Mesenchymal stem cell (in vitro differentiated cells and primary cell): ENCODE results near the gene GTF2H4.
A peak's percentile ranks its signal among the peaks of the same experiment; 100 is the strongest.

Source experiments
- DNase-seq: peaks from one replicate; pipeline ENCODE4 v3.0.0-alpha.2; 2013
- H2AFZ ChIP-seq: one replicate; pipeline ENCODE4 v1.6.1; 2013; ENCODE audit warnings: low read depth, mild to moderate bottlenecking, control low read depth, inconsistent platforms, low read length, moderate library complexity
- H2AK5ac ChIP-seq: 2 replicates; pipeline ENCODE4 v1.6.1; 2013; ENCODE audit warnings: low read length, moderate library complexity, mild to moderate bottlenecking, inconsistent platforms; ENCODE audit not compliant: severe bottlenecking
- H2BK120ac ChIP-seq: one replicate; pipeline ENCODE4 v1.6.1; 2013; ENCODE audit warnings: low read depth, mild to moderate bottlenecking, inconsistent platforms, low read length, moderate library complexity
- H2BK12ac ChIP-seq, 2 experiments: one replicate each; pipeline ENCODE4 v1.6.1; 2013; ENCODE audit warnings: inconsistent platforms in 2 of 2, low read length in 2 of 2, mild to moderate bottlenecking in 2 of 2, moderate library complexity in 2 of 2, control low read depth in 1 of 2
- H2BK15ac ChIP-seq: one replicate; pipeline ENCODE4 v1.6.1; 2013; ENCODE audit warnings: mild to moderate bottlenecking, low read depth, inconsistent platforms; ENCODE audit not compliant: poor library complexity, severe bottlenecking
- H2BK5ac ChIP-seq: 2 replicates; pipeline ENCODE4 v1.6.1; 2013; ENCODE audit warnings: low read depth, mild to moderate bottlenecking, low read length, control low read depth, inconsistent platforms; ENCODE audit not compliant: poor library complexity, severe bottlenecking
- H3K14ac ChIP-seq, 2 experiments: one replicate each; pipeline ENCODE4 v1.6.1; 2013; ENCODE audit warnings: inconsistent platforms in 2 of 2, low read length in 2 of 2, control low read depth in 1 of 2, mild to moderate bottlenecking in 1 of 2, moderate library complexity in 1 of 2
- H3K18ac ChIP-seq, 2 experiments: one replicate each; pipeline ENCODE4 v1.6.1; 2013; ENCODE audit warnings: inconsistent platforms in 2 of 2, low read length in 2 of 2, control low read depth in 1 of 2, low read depth in 1 of 2, mild to moderate bottlenecking in 1 of 2
- H3K23ac ChIP-seq, 2 experiments: one replicate each; pipeline ENCODE4 v1.6.1; 2013; ENCODE audit warnings: inconsistent platforms in 2 of 2, low read length in 2 of 2, mild to moderate bottlenecking in 2 of 2, moderate library complexity in 2 of 2, control low read depth in 1 of 2
- H3K27ac ChIP-seq: 2 replicates; pipeline ENCODE4 v1.5.1; 2013; ENCODE audit warnings: mild to moderate bottlenecking, moderate library complexity, low read length, control low read depth, inconsistent platforms; ENCODE audit not compliant: poor library complexity, severe bottlenecking
- H3K27me3 ChIP-seq, 2 experiments: 2 replicates each; pipeline versions ENCODE4 v1.6.1 to v1.7.0; 2013; ENCODE audit warnings: low read length in 2 of 2, mild to moderate bottlenecking in 2 of 2, moderate library complexity in 2 of 2, control low read depth in 1 of 2, inconsistent platforms in 1 of 2; ENCODE audit not compliant: control insufficient read depth in 1 of 2, insufficient read depth in 1 of 2
- H3K36me3 ChIP-seq, 2 experiments: 2 replicates each; pipeline versions ENCODE4 v1.6.1 to v1.7.0; 2013; ENCODE audit warnings: low read length in 2 of 2, control low read depth in 1 of 2, inconsistent platforms in 1 of 2, low read depth in 1 of 2, mild to moderate bottlenecking in 1 of 2; ENCODE audit not compliant: insufficient read depth in 2 of 2, control insufficient read depth in 1 of 2
- H3K4ac ChIP-seq, 2 experiments: one replicate each; pipeline ENCODE4 v1.6.1; 2013; ENCODE audit warnings: inconsistent platforms in 2 of 2, low read length in 2 of 2, mild to moderate bottlenecking in 2 of 2, moderate library complexity in 2 of 2, control low read depth in 1 of 2, low read depth in 1 of 2
- H3K4me1 ChIP-seq: 2 replicates; pipeline ENCODE4 v1.6.1; 2013; ENCODE audit warnings: low read depth, low read length, control low read depth; ENCODE audit not compliant: control insufficient read depth, insufficient read depth
- H3K4me2 ChIP-seq: 2 replicates; pipeline ENCODE4 v1.6.1; 2013; ENCODE audit warnings: low read length, mild to moderate bottlenecking, inconsistent platforms; ENCODE audit not compliant: poor library complexity, severe bottlenecking
- H3K4me3 ChIP-seq, 2 experiments: 2 replicates each; pipeline versions ENCODE4 v1.5.1 to v1.7.0; 2013; ENCODE audit warnings: low read length in 2 of 2, mild to moderate bottlenecking in 2 of 2, control low read depth in 1 of 2, low read depth in 1 of 2; ENCODE audit not compliant: insufficient read depth in 1 of 2
- H3K79me1 ChIP-seq: replicated peaks from 2 replicates; pipeline ENCODE4 v1.6.1; 2013; ENCODE audit warnings: mild to moderate bottlenecking, control low read depth, low read length, inconsistent platforms; ENCODE audit not compliant: poor library complexity, severe bottlenecking
- H3K9ac ChIP-seq: 2 replicates; pipeline ENCODE4 v1.7.0; 2013; ENCODE audit warnings: mild to moderate bottlenecking, low read length, moderate library complexity
- H3K9me3 ChIP-seq: 2 replicates; pipeline ENCODE4 v1.7.0; 2013; ENCODE audit warnings: mild to moderate bottlenecking, low read length; ENCODE audit not compliant: control insufficient read depth
- H4K8ac ChIP-seq: one replicate; pipeline ENCODE4 v1.6.1; 2013; ENCODE audit warnings: inconsistent platforms, mild to moderate bottlenecking, low read length, moderate library complexity
- H4K91ac ChIP-seq: one replicate; pipeline ENCODE4 v1.6.1; 2013; ENCODE audit warnings: mild to moderate bottlenecking, low read length, inconsistent platforms
- WGBS: methylation state at CpG from one replicate; pipeline ENCODE4 v1.1.7; 2013; ENCODE audit warnings: mixed read lengths; 5-methylcytosine and 5-hydroxymethylcytosine counted together

Gene GTF2H4

DNA sequence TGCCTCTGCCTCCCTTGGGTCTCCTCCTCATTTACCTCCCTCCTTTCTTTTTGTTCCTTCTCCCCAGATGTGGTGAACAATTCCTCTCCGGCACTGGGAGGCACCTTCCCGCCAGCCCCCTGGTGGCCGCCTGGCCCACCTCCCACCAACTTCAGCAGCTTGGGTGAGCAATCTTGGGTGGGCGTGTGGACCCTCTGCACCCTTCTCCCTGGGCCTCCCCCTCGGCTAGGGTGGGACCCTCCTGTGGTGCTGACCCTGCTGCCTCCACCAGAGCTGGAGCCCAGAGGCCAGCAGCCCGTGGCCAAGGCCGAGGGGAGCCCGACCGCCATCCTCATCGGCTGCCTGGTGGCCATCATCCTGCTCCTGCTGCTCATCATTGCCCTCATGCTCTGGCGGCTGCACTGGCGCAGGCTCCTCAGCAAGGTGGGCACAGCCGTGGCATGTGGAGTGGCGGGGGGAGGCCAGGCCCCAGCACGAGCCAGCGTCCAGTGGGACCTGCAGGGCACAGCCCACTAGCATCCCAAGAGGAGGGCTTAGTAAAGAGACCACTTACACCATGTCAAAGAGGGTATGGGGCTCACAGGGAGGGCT is 14.9 kb upstream of the GTF2H4 start:
- Histone ChIP-seq H3K18ac (no peak overlapping the region), H2BK15ac (peak overlapping the region; percentile 1), H3K4me1 (peaks cover 25% of the 10 kb centered on the region), H2BK12ac (no peak overlapping the region), H3K27me3 (no peaks in the 10 kb centered on the region), H3K4ac (no peak overlapping the region), H2BK120ac (no peak overlapping the region), H2AK5ac (no peak overlapping the region), H4K8ac (no peak overlapping the region), H3K27ac (no peak overlapping the region), H3K14ac (no peak overlapping the region), H3K79me1 (peaks cover 56% of the 10 kb centered on the region), H3K9ac (no peak overlapping the region), H4K91ac (no peak overlapping the region), H2AFZ (no peak overlapping the region), H3K36me3 (peaks cover 39 to 91% of the 10 kb centered on the region in 2 experiments), H3K9me3 (no peaks in the 10 kb centered on the region), H3K23ac (no peak overlapping the region), H3K4me2 (no peak overlapping the region), H3K4me3 (no peak overlapping the region), H2BK5ac (no peak overlapping the region)
- WGBS = 87% methylated on average over 16 of the region's 16 CpGs
- no peak for DNase-seq

GRCh38 chr6:30893666-30894065 is 14.3 kb upstream of the GTF2H4 start:
- Histone ChIP-seq H4K8ac (no peak overlapping the region), H3K79me1 (peaks cover 55% of the 10 kb centered on the region), H3K4me3 (no peak overlapping the region), H3K9me3 (no peaks in the 10 kb centered on the region), H2BK15ac (no peak overlapping the region), H3K27me3 (no peaks in the 10 kb centered on the region), H2BK12ac (no peak overlapping the region), H3K9ac (no peak overlapping the region), H3K4ac (no peak overlapping the region), H2AK5ac (no peak overlapping the region), H3K18ac (no peak overlapping the region), H3K23ac (no peak overlapping the region), H2BK120ac (no peak overlapping the region), H3K4me2 (no peak overlapping the region), H3K36me3 (peaks cover 45 to 95% of the 10 kb centered on the region in 2 experiments), H2BK5ac (no peak overlapping the region), H3K14ac (no peak overlapping the region), H2AFZ (no peak overlapping the region), H4K91ac (no peak overlapping the region), H3K4me1 (peaks cover 22% of the 10 kb centered on the region), H3K27ac (no peak overlapping the region)
- DNase-seq = no peak
- WGBS = 95% methylated on average over 8 of the region's 8 CpGs

DNA sequence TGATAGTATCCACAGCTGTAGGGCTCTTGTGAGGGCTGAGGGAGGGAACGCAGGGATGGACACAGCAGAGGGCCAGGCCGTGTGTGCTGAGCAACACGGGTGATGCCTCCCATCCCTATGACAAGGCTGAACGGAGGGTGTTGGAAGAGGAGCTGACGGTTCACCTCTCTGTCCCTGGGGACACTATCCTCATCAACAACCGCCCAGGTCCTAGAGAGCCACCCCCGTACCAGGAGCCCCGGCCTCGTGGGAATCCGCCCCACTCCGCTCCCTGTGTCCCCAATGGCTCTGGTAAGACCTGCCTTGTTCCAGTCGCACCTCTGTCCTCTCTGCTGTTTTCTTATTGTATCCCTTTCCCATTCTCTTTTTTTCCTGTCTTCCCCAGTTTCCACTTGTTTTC is 13.6 kb upstream of the GTF2H4 start:
- no peak overlapping the region for H3K14ac ChIP-seq
- H2BK12ac ChIP-seq = no peak overlapping the region
- H4K91ac ChIP-seq = no peak overlapping the region
- no peak overlapping the region for H2BK15ac ChIP-seq
- no peak overlapping the region for H3K23ac ChIP-seq
- DNase-seq = no peak
- H2AFZ ChIP-seq = no peak overlapping the region
- H3K18ac ChIP-seq = no peak overlapping the region
- no peak overlapping the region for H3K27ac ChIP-seq
- peaks cover 52% of the 10 kb centered on the region for H3K79me1 ChIP-seq
- H2AK5ac ChIP-seq = no peak overlapping the region
- H3K4ac ChIP-seq = no peak overlapping the region
- H3K27me3 ChIP-seq = no peaks in the 10 kb centered on the region
- no peak overlapping the region for H4K8ac ChIP-seq
- no peaks in the 10 kb centered on the region for H3K9me3 ChIP-seq
- no peak overlapping the region for H3K9ac ChIP-seq
- H3K4me3 ChIP-seq = no peak overlapping the region
- H2BK120ac ChIP-seq = no peak overlapping the region
- H3K4me2 ChIP-seq = no peak overlapping the region
- H3K36me3 ChIP-seq = peaks cover 52 to 95% of the 10 kb centered on the region in 2 experiments
- H2BK5ac ChIP-seq = no peak overlapping the region
- H3K4me1 ChIP-seq = peaks cover 16% of the 10 kb centered on the region
- 91% methylated on average over 12 of the region's 12 CpGs for WGBS

GRCh38 chr6:30894935-30895334 is 13.1 kb upstream of the GTF2H4 start:
- peaks cover 54 to 95% of the 10 kb centered on the region in 2 experiments for H3K36me3 ChIP-seq
- 90% methylated on average over 3 of the region's 3 CpGs for WGBS
- H2AFZ ChIP-seq = no peak overlapping the region
- H2BK12ac ChIP-seq = no peak overlapping the region
- no peak overlapping the region for H2BK120ac ChIP-seq
- H4K8ac ChIP-seq = no peak overlapping the region
- no peaks in the 10 kb centered on the region for H3K27me3 ChIP-seq
- no peak overlapping the region for H3K23ac ChIP-seq
- H3K4me2 ChIP-seq = no peak overlapping the region
- no peak overlapping the region for H2BK5ac ChIP-seq
- H2BK15ac ChIP-seq = no peak overlapping the region
- no peak overlapping the region for H2AK5ac ChIP-seq
- H3K4ac ChIP-seq = no peak overlapping the region
- H3K14ac ChIP-seq = no peak overlapping the region
- no peak overlapping the region for H3K9ac ChIP-seq
- H3K79me1 ChIP-seq = peaks cover 50% of the 10 kb centered on the region
- no peak for DNase-seq
- no peak overlapping the region for H3K27ac ChIP-seq
- H3K18ac ChIP-seq = no peak overlapping the region
- H3K4me3 ChIP-seq = no peak overlapping the region
- no peaks in the 10 kb centered on the region for H3K9me3 ChIP-seq
- peaks cover 14% of the 10 kb centered on the region for H3K4me1 ChIP-seq
- H4K91ac ChIP-seq = no peak overlapping the region
